Skeletal muscle cell (primary cell): Measurements from ENCODE around the gene NALF2.

Source experiments
- DNase-seq: peaks from one replicate; pipeline ENCODE4 v3.0.0-alpha.2; 2010; ENCODE audit warnings: low read depth
- H3K4me3 ChIP-seq: 2 replicates; pipeline ENCODE4 v1.5.1; 2011; ENCODE audit warnings: low read depth, mild to moderate bottlenecking, control low read depth, low read length, moderate library complexity

Gene NALF2

GRCh38 chrX:69522052-69522451, 17.9 kb downstream of the NALF2 start:
- no peak for DNase-seq
- no peak overlapping the region for H3K4me3 ChIP-seq

GRCh38 chrX:69523314-69523713, 19.2 kb downstream of the NALF2 start:
- no peak for DNase-seq
- no peak overlapping the region for H3K4me3 ChIP-seq

DNA sequence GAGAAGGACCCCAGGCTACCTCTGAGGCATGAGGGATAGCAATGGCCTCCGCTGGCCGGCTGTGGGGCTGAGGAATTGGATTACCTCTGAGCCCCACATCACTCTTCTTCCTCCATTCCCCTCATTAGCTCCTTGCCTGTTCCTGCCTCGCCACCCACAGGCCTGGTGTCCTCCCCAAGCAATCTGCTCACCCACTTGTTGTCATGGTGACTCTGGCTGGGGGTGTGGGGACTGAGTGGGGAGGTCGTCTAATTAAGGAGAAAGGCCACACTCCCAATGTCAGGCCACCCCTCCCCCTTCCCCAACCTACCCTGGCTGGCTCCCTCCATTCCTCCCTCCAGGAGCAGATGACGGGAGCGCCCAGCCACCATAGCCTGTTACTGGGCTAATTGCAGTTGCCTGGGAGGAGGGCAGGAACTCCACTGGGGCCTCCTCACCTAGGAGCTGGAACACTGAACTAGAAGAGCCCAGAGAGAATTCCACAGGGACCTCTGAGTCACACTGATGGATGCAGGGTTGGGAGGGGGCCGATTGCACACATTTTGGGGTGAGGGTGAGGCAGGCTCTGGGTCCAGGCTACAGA, 20.7 kb downstream of the NALF2 start:
- no peak for DNase-seq

GRCh38 chrX:69530306-69530705, 26.2 kb downstream of the NALF2 start:
- no peak overlapping the region for H3K4me3 ChIP-seq
- DNase-seq = no peak

More for the DNA sequence above, 20.7 kb downstream of the NALF2 start:
- H3K4me3 ChIP-seq = no peak overlapping the region

GRCh38 chrX:69531031-69531755, 27.1 kb downstream of the NALF2 start:
- DNase-seq = no peak
- H3K4me3 ChIP-seq = no peak overlapping the region

DNA sequence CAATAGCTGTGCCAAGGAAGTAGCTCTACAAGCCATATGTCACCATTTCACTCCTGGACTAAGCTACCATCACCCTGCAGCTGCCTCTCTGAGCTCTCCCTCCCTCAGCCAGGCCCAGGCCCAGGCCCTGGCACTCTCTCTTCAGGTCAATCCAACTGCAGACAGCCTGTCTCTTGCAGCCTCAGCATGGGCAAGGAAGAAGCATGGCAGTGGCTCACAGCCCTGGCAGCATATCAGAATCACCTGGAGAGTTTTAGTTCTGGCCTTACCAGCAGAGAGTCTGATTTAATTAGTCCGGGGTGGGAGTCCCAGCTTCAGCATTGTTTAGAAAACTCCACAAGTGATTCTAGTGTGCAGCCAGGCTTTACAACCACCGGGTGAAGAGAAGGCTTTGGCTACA, 31.5 kb downstream of the NALF2 start:
- DNase-seq = no peak
- H3K4me3 ChIP-seq = no peak overlapping the region

GRCh38 chrX:69538321-69538876, 34.3 kb downstream of the NALF2 start:
- DNase-seq = peak; percentile 2
- peak overlapping the region; percentile 39 for H3K4me3 ChIP-seq

GRCh38 chrX:69539437-69539836, 35.3 kb downstream of the NALF2 start:
- H3K4me3 ChIP-seq = no peak overlapping the region
- DNase-seq = no peak

GRCh38 chrX:69541956-69542355, 37.8 kb downstream of the NALF2 start:
- H3K4me3 ChIP-seq = no peak overlapping the region

GRCh38 chrX:69543572-69543971, 39.4 kb downstream of the NALF2 start:
- no peak overlapping the region for H3K4me3 ChIP-seq
- DNase-seq = no peak

More at GRCh38 chrX:69541956-69542355, 37.8 kb downstream of the NALF2 start:
- no peak for DNase-seq

- no peak for DNase-seq
- no peak overlapping the region for H3K4me3 ChIP-seq
Measured at GRCh38 chrX:69546417-69546816, 42.3 kb downstream of the NALF2 start.

DNA sequence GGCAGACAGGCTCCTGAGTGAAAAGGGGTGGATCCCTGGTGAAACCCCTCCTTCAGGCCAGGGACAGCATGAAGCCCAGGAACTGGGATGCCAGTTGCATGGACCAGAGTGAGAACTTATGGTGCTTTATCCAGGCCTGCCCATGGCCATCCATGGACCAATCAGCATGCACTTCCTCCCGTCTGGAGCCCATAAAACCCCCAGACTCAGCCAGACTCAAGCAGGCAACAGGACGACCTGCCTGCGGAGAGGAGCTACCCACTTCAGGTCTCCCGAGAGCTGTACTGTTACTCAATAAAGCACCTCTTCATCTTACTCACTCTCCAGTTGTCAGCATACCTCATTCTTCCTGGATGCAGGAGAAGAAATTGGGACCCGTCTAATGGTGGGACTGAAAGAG, 42.9 kb downstream of the NALF2 start:
- H3K4me3 ChIP-seq = no peak overlapping the region
- no peak for DNase-seq

- H3K4me3 ChIP-seq = no peak overlapping the region
- no peak for DNase-seq
Measured at GRCh38 chrX:69551421-69552009, 47.4 kb downstream of the NALF2 start.

DNA sequence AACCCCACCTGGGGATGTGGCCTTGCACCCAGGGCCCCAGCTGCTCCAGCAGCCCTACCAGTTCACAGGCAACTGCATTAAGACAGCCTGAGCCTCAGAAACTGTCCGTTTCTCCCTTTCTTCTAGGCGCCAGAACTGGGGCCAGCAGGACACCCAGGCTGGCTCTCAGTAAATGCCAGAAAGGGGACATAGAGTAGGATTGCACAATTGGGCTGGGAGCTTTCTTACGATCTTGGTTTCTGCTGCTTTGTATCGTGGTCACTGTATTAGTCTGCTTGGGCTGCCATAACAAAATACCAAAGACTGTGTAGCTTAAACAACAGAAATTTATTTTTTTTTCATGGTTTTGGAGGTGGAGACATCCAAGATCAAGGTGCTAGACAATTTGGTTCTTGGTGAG, 48.4 kb downstream of the NALF2 start:
- no peak for DNase-seq
- no peak overlapping the region for H3K4me3 ChIP-seq
